ENCODE measurements around the gene RBM8A. TPM values are rescaled to one million over a fixed set of nuclear protein-coding genes. Genes with fewer than 3 reads are reported as not detected.

Gene RBM8A
- polyA plus RNA-seq, 1 of the 3 experiments (the other 2 are of a cell fraction): 236 TPM

DNA sequence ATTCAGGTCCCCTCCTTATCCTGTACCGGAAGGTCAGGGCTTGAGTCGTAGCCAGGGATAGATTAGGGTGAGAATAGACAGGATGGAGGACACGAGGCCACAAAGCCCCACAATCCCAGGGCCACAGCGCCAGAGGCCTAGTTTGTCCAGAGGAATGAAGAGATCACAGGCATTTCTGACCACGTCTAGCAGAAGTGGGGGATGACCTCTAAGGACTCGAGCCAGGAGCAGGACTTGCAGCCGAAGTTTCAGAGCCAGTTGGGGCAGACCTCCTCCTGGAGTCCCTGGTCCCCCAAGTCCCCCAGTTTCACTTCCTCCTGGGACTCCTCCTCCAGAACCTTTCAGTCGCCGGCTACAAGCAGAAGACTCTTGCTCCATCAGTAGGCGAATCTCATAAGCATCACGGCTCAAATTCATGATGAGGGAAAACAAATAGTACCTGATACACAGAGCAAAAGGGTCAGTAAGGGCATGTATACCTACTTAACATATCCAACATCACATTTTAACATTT is 15.1 kb downstream of the RBM8A start:
- no peaks in the 10 kb centered on the region for H3K27me3 ChIP-seq (ENCODE audit: insufficient read depth)
- CTCF ChIA-PET: interaction anchor here (4.9 to 16.4 kb wide), 2 partner anchors 17 to 66 kb away, joined by 25 to 281 read pairs; partner anchors contain the start of gene NUDT17
- H3K4me2 ChIP-seq: no peak overlapping the region
- H3K4me3 ChIP-seq (ENCODE audit: low read depth in 2 of 2, low read length in 1 of 2): no peak overlapping the region
- H3K4me1 ChIP-seq (ENCODE audit: control insufficient read depth in 1 of 2, insufficient read depth in 2 of 2, low read depth in 1 of 2, low read length in 1 of 2): peaks cover 4 to 8% of the 10 kb centered on the region in 2 experiments; a peak in 2 of 4 replicates
- H3K9ac ChIP-seq: no peak overlapping the region
- no peak overlapping the region for H3K27ac ChIP-seq (ENCODE audit: low read depth in 2 of 2, low read length in 1 of 2)
- no peaks in the 10 kb centered on the region for H4K20me1 ChIP-seq (ENCODE audit: insufficient read depth)
- no peaks in the 10 kb centered on the region for H3K9me2 ChIP-seq
- no peak overlapping the region for H2AFZ ChIP-seq (ENCODE audit: low read depth)
- no peak for DNase-seq
- H3K9me3 ChIP-seq: no peaks in the 10 kb centered on the region
- WGBS (ENCODE audit: low lambda C conversion rate): 84% methylated on average over 7 of the region's 11 CpGs
- peaks cover 30 to 36% of the 10 kb centered on the region in 2 experiments for H3K36me3 ChIP-seq (replicated peaks in 1 of 2; ENCODE audit: control insufficient read depth in 1 of 2, insufficient read depth in 2 of 2, low read length in 1 of 2)
- TF ChIP-seq, protein P1, sequence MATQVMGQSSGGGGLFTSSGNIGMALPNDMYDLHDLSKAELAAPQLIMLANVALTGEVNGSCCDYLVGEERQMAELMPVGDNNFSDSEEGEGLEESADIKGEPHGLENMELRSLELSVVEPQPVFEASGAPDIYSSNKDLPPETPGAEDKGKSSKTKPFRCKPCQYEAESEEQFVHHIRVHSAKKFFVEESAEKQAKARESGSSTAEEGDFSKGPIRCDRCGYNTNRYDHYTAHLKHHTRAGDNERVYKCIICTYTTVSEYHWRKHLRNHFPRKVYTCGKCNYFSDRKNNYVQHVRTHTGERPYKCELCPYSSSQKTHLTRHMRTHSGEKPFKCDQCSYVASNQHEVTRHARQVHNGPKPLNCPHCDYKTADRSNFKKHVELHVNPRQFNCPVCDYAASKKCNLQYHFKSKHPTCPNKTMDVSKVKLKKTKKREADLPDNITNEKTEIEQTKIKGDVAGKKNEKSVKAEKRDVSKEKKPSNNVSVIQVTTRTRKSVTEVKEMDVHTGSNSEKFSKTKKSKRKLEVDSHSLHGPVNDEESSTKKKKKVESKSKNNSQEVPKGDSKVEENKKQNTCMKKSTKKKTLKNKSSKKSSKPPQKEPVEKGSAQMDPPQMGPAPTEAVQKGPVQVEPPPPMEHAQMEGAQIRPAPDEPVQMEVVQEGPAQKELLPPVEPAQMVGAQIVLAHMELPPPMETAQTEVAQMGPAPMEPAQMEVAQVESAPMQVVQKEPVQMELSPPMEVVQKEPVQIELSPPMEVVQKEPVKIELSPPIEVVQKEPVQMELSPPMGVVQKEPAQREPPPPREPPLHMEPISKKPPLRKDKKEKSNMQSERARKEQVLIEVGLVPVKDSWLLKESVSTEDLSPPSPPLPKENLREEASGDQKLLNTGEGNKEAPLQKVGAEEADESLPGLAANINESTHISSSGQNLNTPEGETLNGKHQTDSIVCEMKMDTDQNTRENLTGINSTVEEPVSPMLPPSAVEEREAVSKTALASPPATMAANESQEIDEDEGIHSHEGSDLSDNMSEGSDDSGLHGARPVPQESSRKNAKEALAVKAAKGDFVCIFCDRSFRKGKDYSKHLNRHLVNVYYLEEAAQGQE (IDR thresholded peaks at IDR 0.05; ENCODE audit: low read depth, low read length): no peak
- TF ChIP-seq, protein P2, sequence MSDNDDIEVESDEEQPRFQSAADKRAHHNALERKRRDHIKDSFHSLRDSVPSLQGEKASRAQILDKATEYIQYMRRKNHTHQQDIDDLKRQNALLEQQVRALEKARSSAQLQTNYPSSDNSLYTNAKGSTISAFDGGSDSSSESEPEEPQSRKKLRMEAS (IDR thresholded peaks at IDR 0.05; ENCODE audit: low read depth): no peak
- TF ChIP-seq GATA2 (CRISPR knock-in tag; IDR thresholded peaks at IDR 0.05) (no peak), MXI1 (IDR thresholded peaks at IDR 0.05; ENCODE audit: low read depth, low read length) (no peak), TEAD4 (IDR thresholded peaks at IDR 0.05; ENCODE audit: borderline replicate concordance, insufficient read depth) (no peak), TAF1 (IDR thresholded peaks at IDR 0.05; ENCODE audit: borderline replicate concordance, low read depth, low read length) (no peak), GABPA (IDR thresholded peaks at IDR 0.05; ENCODE audit: low read depth) (no peak), RFX5 (IDR thresholded peaks at IDR 0.05; ENCODE audit: low read length) (no peak), SMC3 (IDR thresholded peaks at IDR 0.05; ENCODE audit: low read depth, low read length) (no peak), MEF2A (IDR thresholded peaks at IDR 0.05; ENCODE audit: borderline replicate concordance, low read depth) (no peak), RAD21 (IDR thresholded peaks at IDR 0.05; ENCODE audit: low read length) (no peak), EP300 (IDR thresholded peaks at IDR 0.05; ENCODE audit: borderline replicate concordance in 1 of 2, low read depth in 1 of 2, low read length in 1 of 2) (no peak), JUND (IDR thresholded peaks at IDR 0.05) (no peak), NFIC (IDR thresholded peaks at IDR 0.05; ENCODE audit: borderline replicate concordance) (no peak), FOSL2 (IDR thresholded peaks at IDR 0.05; ENCODE audit: borderline replicate concordance, low read depth) (no peak), RCOR1 (IDR thresholded peaks at IDR 0.05; ENCODE audit: low read length) (no peak), YY1 (IDR thresholded peaks at IDR 0.05; ENCODE audit: low read depth) (no peak)
- TF ChIP-seq, protein P3, sequence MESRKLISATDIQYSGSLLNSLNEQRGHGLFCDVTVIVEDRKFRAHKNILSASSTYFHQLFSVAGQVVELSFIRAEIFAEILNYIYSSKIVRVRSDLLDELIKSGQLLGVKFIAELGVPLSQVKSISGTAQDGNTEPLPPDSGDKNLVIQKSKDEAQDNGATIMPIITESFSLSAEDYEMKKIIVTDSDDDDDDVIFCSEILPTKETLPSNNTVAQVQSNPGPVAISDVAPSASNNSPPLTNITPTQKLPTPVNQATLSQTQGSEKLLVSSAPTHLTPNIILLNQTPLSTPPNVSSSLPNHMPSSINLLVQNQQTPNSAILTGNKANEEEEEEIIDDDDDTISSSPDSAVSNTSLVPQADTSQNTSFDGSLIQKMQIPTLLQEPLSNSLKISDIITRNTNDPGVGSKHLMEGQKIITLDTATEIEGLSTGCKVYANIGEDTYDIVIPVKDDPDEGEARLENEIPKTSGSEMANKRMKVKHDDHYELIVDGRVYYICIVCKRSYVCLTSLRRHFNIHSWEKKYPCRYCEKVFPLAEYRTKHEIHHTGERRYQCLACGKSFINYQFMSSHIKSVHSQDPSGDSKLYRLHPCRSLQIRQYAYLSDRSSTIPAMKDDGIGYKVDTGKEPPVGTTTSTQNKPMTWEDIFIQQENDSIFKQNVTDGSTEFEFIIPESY (IDR thresholded peaks at IDR 0.05; ENCODE audit: borderline replicate concordance, low read depth): no peak
- TF ChIP-seq, protein P4, sequence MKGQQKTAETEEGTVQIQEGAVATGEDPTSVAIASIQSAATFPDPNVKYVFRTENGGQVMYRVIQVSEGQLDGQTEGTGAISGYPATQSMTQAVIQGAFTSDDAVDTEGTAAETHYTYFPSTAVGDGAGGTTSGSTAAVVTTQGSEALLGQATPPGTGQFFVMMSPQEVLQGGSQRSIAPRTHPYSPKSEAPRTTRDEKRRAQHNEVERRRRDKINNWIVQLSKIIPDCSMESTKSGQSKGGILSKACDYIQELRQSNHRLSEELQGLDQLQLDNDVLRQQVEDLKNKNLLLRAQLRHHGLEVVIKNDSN (IDR thresholded peaks at IDR 0.05; ENCODE audit: borderline replicate concordance, low read depth): no peak
- TF ChIP-seq, protein P5, sequence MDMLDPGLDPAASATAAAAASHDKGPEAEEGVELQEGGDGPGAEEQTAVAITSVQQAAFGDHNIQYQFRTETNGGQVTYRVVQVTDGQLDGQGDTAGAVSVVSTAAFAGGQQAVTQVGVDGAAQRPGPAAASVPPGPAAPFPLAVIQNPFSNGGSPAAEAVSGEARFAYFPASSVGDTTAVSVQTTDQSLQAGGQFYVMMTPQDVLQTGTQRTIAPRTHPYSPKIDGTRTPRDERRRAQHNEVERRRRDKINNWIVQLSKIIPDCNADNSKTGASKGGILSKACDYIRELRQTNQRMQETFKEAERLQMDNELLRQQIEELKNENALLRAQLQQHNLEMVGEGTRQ (IDR thresholded peaks at IDR 0.05; ENCODE audit: borderline replicate concordance, low read depth, low read length): no peak
- POLR2A ChIA-PET: no interaction called here
- H3K79me2 ChIP-seq (ENCODE audit: insufficient read depth): peaks cover 6% of the 10 kb centered on the region; the same call in 1 of the 2 replicates
- H3F3A ChIP-seq (replicated peaks; ENCODE audit: insufficient read depth): peaks cover 12% of the 10 kb centered on the region

All from SK-N-SH (cell line).